ENCODE measurements around the gene DNAJC17.

- no peak for TF ChIP-seq EZH2 (IDR thresholded peaks at IDR 0.05; ENCODE audit: low read length, unreplicated experiment)
- TF ChIP-seq, protein P1, sequence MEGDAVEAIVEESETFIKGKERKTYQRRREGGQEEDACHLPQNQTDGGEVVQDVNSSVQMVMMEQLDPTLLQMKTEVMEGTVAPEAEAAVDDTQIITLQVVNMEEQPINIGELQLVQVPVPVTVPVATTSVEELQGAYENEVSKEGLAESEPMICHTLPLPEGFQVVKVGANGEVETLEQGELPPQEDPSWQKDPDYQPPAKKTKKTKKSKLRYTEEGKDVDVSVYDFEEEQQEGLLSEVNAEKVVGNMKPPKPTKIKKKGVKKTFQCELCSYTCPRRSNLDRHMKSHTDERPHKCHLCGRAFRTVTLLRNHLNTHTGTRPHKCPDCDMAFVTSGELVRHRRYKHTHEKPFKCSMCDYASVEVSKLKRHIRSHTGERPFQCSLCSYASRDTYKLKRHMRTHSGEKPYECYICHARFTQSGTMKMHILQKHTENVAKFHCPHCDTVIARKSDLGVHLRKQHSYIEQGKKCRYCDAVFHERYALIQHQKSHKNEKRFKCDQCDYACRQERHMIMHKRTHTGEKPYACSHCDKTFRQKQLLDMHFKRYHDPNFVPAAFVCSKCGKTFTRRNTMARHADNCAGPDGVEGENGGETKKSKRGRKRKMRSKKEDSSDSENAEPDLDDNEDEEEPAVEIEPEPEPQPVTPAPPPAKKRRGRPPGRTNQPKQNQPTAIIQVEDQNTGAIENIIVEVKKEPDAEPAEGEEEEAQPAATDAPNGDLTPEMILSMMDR (conservative IDR thresholded peaks at IDR 0.05; ENCODE audit: low read depth, low read length): no peak
Measured at GRCh38 chr15:40819048-40819447, 11.8 kb upstream of the DNAJC17 start.

All from PC-3 (cell line).